SIG-M5 treated with dmso at 0.1 percent for 504 hours (cell line): ENCODE measurements around the gene PPP6R1.

ENCODE experiments used
- DNase-seq: peaks from one replicate; lab custom pipeline; 2025; ENCODE audit not compliant: unreplicated experiment; lab: John Stamatoyannopoulos, UW

PPP6R1 gene

GRCh38 chr19:55244004-55244680, 14.7 kb downstream of the PPP6R1 start:
- no peak for DNase-seq

GRCh38 chr19:55242517-55242916, 16.3 kb downstream of the PPP6R1 start:
- DNase-seq, result no peak

- no peak for DNase-seq
These were observed 16.8 kb downstream of the PPP6R1 start for GRCh38 chr19:55241935-55242464.

- no peak for DNase-seq
These were observed 17.5 kb downstream of the PPP6R1 start for GRCh38 chr19:55241143-55241934.

GRCh38 chr19:55240713-55241020, 18.1 kb downstream of the PPP6R1 start:
- no peak for DNase-seq

- DNase-seq, result no peak
These were observed 19.8 kb downstream of the PPP6R1 start for GRCh38 chr19:55239004-55239403.

- no peak for DNase-seq
These were observed 20.8 kb downstream of the PPP6R1 start for GRCh38 chr19:55238030-55238429.

GRCh38 chr19:55232986-55233385, 25.8 kb downstream of the PPP6R1 start:
- no peak for DNase-seq

- DNase-seq, result no peak
These were observed 26.6 kb downstream of the PPP6R1 start for GRCh38 chr19:55232286-55232602.

GRCh38 chr19:55231391-55232285, 27.2 kb downstream of the PPP6R1 start:
- DNase-seq, result no peak

GRCh38 chr19:55230780-55231179, 28.0 kb downstream of the PPP6R1 start:
- DNase-seq, result no peak

- DNase-seq, result no peak
These were observed 28.5 kb downstream of the PPP6R1 start for GRCh38 chr19:55230329-55230728.

- DNase-seq, result no peak
These were observed 29.0 kb downstream of the PPP6R1 start for GRCh38 chr19:55229789-55230182.

GRCh38 chr19:55229145-55229788, 29.6 kb downstream of the PPP6R1 start:
- no peak for DNase-seq

- DNase-seq, result no peak
These were observed 30.3 kb downstream of the PPP6R1 start, which contains the start of gene TMEM86B for GRCh38 chr19:55228403-55229031. Gene TMEM86B, minus strand, starts transcription at chr19:55228763. Its CDS starts 22 bp downstream, at chr19:55228741.

- DNase-seq, result no peak
These were observed 30.8 kb downstream of the PPP6R1 start for GRCh38 chr19:55228015-55228391.

- DNase-seq, result no peak
These were observed 31.4 kb downstream of the PPP6R1 start for GRCh38 chr19:55227241-55228014.

- no peak for DNase-seq
These were observed 32.0 kb downstream of the PPP6R1 start for GRCh38 chr19:55226788-55227187.

GRCh38 chr19:55226273-55226672, 32.5 kb downstream of the PPP6R1 start:
- DNase-seq, result no peak

- DNase-seq, result no peak
These were observed 33.3 kb downstream of the PPP6R1 start for GRCh38 chr19:55225415-55225958.
